Stimulated activated CD4-positive, alpha-beta T cell treated with anti-CD3 and anti-CD28 coated beads, Interleukin-12 subunit alpha, Interleukin-12 subunit beta, amount 100 ng/mL, for 48 hours (primary cell): Measurements from ENCODE around the gene KRTAP23-1.

Experiments
- DNase-seq, 3 donors: peaks; one replicate each; pipeline ENCODE4 v3.0.0-alpha.2; 2020; ENCODE audit warnings: low read depth in 2 of 3, low spot score in 1 of 3

Gene KRTAP23-1, protein sequence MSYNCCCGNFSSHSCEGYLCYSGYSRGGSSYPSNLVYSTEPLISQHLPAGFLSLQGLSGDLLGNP

DNA sequence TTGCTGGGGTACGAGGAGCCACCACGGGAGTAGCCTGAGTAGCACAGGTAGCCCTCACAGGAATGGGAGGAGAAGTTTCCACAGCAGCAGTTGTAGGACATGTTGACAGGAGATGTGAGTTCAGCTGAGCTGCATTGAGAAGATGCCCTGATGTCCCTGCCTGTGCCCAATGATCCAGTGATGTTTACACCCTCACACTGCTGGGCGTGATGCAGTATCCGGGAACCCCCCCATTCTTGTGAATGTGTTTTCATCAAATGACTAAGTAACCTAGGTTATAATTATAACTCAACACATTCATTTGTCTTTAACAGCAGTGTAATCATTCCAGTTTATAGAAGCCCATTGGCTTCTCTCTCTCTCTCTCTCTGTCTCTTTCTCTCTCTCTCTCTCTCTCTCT, at the start of gene KRTAP23-1:
TSS of gene KRTAP23-1 (minus strand) at position 101 of the 400 bp plus-strand sequence. CDS start at position 101, 0 bp downstream.
- DNase-seq = no peak

DNA sequence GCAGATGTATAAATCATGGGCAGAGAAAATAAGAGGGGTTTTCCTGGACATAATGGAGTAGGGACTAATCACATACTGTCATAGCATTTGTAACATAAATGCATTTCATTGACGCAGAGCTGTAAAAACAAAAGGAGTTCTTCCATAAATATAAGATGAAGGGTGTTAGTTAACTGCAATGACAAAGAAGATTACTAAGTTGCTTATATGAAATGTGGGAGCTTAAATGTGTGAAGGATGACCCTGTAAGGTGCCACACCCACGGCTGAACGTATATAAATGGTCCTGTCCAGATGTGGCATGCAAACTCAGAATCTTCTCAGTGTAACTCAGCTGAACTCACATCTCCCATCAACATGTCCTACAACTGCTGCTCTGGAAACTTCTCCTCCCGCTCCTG, 47.3 kb upstream of the KRTAP23-1 start, which contains the start of gene KRTAP13-1:
TSS of gene KRTAP13-1 (plus strand) at position 301 of the 400 bp plus-strand sequence. CDS start at position 357, 56 bp downstream.
- no peak for DNase-seq

DNA sequence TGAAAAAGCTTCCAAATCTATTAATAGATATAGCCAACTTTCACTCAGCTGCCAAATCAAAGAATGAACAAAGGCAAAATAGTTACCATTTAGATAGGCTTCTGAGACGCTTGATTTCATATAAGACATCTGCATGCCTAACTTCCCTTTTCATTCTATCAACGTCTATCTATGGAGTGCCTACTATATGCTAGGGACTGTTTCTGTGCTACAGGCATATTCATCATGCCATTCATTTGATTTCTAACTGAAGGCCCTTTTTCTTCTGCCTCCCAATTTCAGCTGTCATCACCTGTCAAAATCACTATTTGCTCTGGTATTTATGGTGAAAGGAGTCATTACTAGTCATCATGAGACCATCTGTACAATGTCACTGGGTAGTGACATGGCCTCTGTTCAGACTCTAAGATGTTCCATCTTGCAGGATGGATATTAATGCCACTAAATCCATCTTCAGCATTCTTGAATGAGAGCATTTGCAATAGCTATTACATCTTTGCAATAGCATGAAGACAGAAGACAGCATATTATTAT, 43.2 kb upstream of the KRTAP23-1 start:
- DNase-seq = no peak

DNA sequence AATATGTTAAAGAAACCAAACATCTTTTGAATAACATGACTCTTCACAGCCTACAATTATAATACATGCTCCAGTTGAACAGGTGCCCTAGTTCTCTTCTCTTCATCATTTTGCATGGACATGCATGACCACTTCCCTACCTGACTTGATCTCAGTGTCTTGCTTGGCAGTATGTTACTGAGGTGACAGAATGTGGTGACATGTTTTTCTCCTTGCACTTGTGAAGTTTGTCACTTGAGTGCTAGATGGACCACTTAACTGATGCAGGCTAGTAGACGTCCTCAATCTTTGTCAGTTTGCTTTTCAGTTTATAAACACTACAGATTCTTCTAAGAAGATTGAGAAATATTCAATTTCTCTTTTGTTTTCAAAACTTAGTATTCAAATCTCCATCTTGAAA, 33.8 kb upstream of the KRTAP23-1 start:
- DNase-seq = no peak

DNA sequence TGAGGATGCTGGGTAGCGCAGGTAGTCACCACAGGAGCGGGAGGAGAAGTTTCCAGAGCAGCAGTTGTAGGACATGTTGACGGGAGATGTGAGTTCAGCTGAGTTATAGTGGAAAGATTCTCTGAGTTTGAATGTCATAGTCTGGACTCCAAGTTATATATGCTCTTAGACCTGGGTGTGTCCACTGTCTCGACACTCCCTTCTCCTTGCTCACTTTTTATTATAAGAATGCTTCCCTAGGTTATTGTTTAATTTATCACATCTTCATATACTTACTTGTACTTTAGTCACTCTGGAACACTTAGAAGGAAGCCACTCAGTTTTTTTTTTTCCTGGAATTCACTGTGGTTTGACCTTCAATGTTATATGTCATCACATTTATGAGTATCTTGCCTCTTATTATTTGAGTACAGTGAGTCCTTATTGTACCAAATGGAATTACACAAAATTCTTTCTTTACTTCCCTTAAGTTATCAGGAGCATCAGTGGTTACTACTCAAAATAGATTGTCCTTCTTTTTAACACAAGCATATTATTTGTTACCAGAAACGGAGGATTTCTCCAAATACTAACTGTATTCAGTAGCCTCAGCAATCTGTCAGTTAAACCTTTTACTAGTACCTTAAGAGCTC, 23.8 kb upstream of the KRTAP23-1 start, which contains the start of gene KRTAP13-2:
TSS of gene KRTAP13-2 (minus strand) at position 133 of the 632 bp plus-strand sequence. CDS start at position 75, 58 bp downstream.
- no peak for DNase-seq

DNA sequence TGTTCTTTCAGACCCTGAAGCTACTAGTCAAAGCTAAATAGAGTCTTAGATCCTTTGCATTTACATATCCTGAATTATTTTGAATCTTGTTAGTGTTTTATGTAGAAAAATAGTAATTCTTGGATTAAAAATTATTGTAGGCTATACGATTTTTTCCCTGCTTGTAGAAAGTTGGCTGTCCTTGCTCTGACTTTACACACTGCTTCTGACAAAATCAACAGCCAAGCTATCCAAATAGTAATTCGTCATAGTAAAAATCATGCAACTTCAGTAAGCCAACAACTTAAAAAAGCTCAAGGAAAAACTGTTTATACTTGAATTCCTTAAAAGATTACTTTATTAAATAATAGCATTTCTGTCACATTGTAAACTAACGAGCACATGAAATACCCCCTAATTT, 7.5 kb upstream of the KRTAP23-1 start:
- no peak for DNase-seq

DNA sequence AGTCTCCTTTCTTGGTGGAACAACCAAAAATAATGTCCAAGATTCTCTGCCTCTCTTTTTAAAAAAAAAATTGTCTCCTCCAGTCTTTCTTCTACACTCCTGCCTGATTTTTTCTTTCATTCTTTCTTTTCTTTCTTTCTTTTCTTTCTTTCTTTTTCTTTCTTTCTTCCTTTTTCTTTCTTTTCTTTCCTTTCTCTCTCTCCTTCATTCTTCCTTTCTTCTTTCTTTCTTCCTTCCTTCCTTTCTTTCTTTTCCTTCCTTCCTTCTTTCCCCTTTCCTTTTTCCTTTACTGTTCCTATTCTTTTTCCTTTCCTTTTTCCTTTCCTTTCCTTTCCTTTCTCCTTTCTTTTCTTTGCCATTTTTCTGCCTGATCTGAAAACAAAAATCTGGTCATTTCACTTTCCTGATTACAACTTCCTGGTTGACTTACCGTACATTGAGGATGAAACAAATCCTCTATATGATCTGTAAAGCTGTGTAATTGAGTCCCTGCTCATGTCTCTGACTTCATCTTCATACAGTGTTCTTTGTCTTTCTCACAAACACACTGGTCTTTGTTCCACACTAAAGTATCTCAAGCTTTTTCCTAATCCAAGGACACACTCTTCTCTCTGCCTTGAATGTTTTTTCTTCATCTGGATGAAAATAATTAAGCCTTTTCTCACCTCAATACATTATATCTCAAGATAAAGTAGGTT, 6.1 kb upstream of the KRTAP23-1 start:
- DNase-seq = no peak

DNA sequence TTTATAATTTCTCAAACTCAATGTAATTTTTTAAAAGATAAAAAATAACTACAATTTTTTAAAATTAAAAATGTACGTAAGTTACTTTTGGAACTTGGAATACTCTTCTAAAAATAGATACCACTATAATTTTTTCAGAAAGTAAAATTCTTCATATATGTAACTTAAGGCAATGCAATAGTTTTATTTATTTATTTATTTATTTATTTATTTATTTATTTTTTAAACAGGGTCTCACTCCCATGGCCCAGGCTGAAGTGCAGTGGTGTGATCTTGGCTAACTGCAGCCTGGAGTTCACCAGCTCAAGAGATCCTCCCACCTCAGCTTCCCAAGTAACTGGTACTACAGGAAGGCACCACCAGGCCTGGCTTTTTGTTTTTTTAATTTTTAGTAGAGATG, 3.1 kb upstream of the KRTAP23-1 start:
- no peak for DNase-seq

DNA sequence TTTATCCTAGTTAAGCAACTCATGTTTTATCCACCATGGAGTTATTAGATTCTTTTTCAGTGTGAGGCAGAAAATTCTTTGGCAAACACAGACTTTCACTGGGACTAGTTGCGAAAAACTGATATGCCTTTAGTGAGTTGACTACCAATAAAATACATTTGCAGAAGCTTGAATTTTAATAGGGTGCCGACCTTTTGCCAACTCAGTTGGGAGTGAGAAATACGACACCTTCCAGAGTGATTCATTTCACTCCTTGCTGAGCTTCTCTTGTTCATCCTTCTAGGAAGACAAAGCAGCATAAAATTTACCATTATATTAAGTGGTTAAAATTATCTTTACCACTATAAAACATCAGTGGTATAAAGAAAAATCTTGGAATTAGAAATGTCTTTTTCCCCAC, 1.2 kb upstream of the KRTAP23-1 start:
- no peak for DNase-seq

DNA sequence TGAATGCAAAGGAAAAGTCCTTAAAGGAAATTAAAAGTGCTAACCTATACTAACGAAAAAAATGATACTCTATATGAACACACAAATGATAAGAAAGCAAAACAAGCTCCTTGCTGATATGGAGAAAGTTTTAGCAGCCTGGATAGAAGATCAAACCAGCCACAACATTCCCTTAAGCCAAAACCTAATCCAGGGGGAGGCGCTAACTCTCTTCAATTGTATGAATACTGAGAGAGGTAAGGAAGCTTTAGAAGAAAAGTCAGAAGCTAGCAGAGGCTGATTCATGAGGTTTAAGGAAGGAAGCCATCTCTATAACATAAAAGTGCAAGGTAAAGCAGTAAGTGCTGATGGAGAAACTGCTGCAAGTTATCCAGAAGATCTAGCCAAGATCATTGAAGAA, 3.4 kb downstream of the KRTAP23-1 start:
- DNase-seq = no peak

DNA sequence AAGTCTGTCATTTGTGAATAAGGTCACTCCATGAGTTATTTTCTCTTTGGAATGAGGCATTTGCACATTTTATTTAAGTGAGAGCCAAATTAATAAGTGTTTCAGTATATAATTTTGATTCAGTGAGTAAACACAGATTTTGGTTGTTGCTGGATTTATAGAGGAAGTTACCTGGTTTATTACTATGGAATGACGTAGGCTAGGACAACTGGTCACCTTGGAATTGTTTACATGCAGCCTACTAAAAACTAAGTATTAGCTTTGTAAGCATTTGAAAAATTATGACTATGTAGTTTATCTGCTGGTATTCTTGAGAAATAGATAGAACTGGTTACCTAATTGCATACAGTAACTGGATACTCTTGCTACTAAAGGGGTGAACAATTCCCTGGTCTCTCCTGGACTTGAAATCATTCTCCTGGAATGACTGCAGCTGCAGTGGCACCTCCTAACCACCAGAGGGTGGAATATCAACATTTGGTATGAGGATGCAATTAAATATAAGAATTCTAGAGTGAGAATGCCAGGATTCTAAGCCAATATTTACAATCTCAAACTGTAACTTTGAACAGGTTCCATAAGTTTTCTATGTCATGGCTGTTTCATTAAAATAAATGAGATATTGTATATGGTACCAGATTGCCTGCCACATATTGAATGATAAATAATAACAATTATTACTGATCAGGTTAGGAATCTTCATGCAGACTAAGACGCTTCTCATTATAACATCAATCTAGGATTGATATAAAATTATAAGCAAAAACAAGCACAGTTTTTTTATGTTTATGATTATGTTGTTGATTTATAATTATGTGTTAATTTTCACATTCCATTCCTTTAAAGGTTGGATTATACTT, 7.5 kb downstream of the KRTAP23-1 start:
- peak in 2 of 3 donors; percentile 4 to 13 for DNase-seq

DNA sequence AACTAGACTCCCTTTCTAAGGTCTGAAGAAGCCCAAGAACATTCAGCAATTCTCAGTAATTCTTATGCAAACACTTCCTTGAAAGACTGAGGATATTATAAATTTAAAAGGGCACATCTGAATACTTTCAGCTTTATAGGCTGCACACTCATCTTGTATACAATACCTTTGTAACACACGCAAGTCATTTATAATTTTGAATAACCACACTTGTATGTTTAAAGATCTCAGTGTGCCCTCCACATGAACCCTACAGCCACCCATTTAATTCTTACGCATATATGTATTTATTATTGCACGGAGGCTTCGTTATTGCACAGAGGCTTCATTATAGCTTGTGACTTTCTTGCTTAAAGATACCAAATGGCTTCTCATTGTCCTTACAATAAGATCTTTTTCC, 9.7 kb downstream of the KRTAP23-1 start:
- no peak for DNase-seq

DNA sequence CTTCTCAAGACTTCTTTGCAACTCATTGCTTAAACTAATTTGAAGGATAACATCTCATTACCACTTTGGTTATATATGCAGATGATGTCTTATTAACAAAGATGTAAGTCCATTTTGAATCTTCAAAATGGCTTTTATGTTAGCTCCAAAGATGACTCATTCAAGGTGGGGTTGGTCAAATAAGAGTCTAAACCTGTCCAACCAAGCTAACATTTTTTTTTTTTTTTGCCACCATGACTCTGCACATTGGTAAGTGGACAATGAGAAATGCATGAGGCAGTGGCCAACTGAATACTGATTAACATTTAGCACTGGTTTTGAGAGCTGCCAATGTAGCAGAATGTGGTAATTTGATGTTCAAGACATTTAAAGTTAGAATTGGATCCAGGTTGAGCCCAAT, 10.6 kb downstream of the KRTAP23-1 start:
- no peak for DNase-seq

DNA sequence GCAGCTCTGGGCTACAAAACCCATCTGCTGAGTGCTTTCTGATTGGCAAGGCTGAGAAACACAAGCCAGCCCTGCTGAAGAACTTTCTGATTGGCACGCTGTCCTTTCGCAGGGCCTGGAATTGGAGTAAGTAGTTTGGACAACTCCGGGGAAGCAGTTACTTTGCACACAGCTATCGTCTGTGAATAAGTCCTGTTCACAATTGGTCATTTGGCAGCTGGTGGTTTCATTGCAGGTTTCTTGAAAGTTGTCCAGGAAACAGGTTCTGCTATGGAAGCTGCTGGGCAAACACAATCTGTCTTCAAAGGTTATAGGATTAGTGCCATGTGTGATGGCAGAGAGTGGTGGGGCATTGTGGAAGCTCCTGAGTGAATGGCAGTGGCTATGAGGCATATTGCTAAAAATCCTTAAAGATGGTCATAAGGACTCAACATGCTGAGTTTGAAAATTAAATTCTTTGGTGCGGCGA, 11.1 kb downstream of the KRTAP23-1 start, which contains the start of gene KRTAP27-1:
TSS of gene KRTAP27-1 (minus strand) at position 419 of the 469 bp plus-strand sequence. CDS start at position 393, 26 bp downstream.
- no peak for DNase-seq

DNA sequence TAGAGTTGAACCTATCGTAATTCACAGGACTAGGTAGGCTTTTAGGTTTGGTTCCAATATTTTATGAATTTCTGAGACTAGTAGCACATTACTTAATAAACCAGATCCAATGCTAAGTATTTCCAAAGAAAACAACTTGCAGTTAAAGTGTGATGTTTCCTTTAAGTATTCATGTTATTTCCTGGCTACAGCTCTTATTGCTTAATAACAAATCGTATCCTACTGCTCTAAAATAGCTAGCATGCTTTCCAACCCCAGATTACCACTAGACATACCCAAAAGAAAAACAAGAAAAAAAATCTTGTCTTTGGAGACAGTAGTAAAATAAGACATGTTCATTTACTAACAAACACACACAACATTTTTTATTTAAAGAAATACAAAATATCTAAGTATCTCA, 11.8 kb downstream of the KRTAP23-1 start:
- no peak for DNase-seq

DNA sequence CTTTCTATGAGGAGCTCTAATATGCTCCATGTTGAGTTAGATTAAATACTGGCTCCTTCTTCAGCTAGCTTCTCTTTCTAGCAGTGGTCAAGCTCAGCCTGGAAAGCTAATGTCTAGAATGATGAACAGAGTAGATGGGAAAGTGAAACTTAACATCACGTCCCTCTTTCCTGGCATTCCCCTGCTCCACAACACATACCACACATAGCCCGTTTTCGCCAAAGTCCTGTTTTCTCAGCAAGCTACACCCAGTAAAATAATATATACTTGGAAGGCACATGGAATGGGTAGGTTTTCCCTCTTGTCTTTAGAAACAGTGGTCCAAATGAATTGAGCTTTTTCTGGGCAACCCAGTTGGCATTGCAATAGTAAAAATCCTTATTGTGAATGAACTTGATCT, 14.7 kb downstream of the KRTAP23-1 start:
- DNase-seq = no peak

DNA sequence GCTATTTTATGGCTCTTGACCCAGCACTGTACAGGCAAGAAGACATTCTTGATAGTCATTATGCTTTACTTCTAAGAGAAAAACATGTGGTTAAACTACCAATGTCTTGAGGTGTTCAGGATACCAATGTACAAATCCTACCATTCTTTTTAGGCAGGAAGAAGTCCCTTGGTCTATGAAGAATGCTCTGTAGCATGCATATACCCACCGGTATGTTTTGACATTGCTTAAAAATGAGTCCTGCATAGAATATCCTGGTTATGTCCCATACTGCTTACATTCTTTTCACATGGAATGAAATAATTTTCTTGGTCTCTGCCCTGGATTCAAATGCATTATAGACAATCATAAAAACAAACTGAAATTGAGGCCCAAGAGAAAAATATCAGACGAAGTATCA, 15.7 kb downstream of the KRTAP23-1 start:
- no peak for DNase-seq

DNA sequence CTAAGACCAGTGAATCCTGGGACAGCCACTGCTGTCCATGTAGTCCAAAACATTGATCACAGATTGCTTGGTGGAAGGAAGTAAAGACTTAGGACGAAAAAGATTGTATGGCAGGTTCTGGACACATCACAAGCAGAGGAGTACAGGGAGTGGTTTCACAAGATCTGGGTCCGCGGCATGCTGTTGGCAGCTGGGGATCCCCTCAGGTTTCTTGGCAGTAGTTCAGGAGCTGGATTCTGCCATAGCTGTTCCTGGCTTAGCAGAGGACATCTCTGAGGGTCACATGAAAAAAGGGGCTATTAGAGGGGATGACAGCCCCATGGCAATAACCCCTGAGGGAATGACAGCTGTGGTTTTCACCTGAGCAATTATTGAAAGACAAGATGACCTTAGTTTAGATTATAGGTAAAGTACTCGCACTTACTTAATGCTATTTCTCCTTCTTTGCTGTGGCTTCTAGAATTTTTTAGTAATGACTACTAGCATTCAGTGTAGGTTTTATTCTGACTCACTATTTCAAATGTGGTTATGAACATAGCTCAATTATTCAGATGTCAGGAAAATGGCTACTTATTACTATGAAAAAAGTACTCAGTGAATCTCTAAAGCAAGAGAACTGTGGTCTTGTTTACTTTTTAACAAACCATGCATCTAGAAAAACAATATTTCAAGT, 19.1 kb downstream of the KRTAP23-1 start:
- DNase-seq = no peak

DNA sequence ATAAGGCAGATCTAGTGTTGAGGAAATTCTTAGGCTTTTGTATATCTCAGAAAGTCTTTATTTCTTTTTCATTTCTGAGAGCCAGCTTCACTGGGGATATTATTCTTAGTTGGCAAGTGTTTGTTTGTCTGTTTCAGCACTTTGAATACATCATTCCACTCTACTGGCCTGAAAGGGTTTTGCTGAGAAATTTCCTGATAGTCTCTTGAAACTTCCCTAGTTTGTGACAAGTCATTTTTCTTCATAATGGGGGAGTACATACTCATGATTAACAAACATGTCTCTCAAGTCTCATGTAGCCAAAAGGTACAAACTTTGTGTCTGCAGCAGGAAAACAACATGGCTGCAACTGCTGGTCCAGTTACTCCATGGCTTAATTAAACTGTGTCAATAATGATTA, 22.0 kb downstream of the KRTAP23-1 start:
- DNase-seq = no peak

DNA sequence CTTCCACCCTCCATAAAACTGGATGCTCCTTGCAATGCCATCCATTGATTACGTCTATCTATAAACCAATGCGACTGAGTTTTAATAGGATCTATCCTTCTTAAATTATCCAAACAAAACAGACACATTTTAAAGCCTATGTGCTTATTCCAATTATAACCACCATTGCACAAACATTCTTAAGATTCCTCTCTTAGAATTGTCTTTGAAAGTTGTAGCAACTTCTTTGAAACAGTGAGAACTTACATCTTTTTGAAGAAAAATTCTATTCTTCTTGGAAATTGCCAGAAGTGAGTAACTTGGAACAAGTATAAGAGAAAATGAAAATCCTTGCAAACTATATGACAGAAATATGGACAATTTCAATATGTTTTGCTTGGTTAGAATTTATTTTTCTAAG, 28.2 kb downstream of the KRTAP23-1 start, which contains the start of gene KRTAP26-1:
TSS of gene KRTAP26-1 (minus strand) at position 101 of the 400 bp plus-strand sequence. CDS start 280 bp downstream, outside the sequence.
- DNase-seq = no peak
